GM12865 (cell line): ENCODE results near the gene IP6K2.

Source experiments
- DNase-seq: peaks from one replicate; pipeline ENCODE4 v3.0.0; 2010; ENCODE audit warnings: low read depth
- H3K4me3 ChIP-seq: 2 replicates; pipeline ENCODE4 v1.5.1; 2011; ENCODE audit warnings: mild to moderate bottlenecking, low read depth, low read length, control low read depth
- TF ChIP-seq, protein P1 (sequence below): IDR thresholded peaks from 2 replicates; pipeline ENCODE4 v1.5.1; 2011; ENCODE audit warnings: low read length, control low read depth, low read depth, inconsistent platforms; ENCODE audit not compliant: insufficient read depth; ENCODE audit errors: missing control alignments

The IP6K2 gene

DNA sequence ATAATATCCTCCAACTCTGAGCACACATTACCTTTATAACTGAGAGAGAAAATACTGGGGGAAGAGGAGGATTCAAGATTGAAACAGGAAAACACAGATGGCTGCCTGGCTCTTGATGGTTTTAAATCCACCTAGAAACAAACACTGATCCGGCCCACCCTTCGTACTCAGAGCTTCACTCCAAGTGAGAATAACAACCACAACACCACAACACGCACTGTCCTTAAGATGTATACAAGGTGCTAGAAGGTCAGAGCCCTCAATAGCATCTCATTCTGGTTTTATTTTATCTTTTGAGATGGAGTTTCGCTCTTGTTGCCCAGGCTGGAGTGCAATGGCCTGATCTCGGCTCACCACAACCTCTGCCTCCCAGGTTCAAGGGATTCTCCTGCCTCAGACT lies 9.9 kb downstream of the IP6K2 start:
- no peak overlapping the region for H3K4me3 ChIP-seq
- no peak for DNase-seq
- TF ChIP-seq, protein P1, sequence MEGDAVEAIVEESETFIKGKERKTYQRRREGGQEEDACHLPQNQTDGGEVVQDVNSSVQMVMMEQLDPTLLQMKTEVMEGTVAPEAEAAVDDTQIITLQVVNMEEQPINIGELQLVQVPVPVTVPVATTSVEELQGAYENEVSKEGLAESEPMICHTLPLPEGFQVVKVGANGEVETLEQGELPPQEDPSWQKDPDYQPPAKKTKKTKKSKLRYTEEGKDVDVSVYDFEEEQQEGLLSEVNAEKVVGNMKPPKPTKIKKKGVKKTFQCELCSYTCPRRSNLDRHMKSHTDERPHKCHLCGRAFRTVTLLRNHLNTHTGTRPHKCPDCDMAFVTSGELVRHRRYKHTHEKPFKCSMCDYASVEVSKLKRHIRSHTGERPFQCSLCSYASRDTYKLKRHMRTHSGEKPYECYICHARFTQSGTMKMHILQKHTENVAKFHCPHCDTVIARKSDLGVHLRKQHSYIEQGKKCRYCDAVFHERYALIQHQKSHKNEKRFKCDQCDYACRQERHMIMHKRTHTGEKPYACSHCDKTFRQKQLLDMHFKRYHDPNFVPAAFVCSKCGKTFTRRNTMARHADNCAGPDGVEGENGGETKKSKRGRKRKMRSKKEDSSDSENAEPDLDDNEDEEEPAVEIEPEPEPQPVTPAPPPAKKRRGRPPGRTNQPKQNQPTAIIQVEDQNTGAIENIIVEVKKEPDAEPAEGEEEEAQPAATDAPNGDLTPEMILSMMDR: no peak

- DNase-seq: no peak
- no peak overlapping the region for H3K4me3 ChIP-seq
- TF ChIP-seq, protein P1: no peak
These were observed 14.6 kb downstream of the IP6K2 start for GRCh38 chr3:48702320-48702920.

DNA sequence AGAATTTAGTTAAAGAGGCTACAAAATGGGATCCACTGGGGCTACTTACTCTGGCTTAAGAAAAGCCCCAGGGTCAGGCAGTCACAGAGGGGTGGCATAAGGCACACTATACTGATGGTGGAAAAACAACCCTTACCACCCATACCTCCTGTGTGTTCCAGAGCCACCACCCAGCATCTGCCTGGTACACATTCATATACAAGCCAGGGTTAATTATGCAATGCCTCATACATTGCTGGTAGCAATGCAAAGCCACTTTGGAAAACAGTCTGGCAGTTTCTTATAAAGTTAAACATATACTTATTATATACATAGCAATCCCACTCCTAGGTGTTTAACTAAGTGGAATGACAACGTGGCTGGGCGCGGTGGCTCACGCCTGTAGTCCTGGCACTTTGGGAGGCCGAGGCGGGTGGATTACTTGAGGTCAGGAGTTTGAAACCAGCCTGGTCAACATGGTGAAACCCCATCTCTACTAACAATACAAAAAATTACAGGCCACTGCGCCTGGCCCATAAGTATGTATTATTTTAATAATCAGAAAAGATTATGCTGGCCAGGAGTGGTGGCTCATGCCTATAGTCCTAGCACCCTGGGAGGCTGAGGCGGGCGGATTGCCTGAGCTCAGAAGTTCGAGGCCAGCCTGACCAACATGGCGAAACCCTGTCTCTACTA lies 16.2 kb downstream of the IP6K2 start:
- TF ChIP-seq, protein P1: no peak
- DNase-seq: no peak
- H3K4me3 ChIP-seq: no peak overlapping the region

- TF ChIP-seq, protein P1: no peak
- no peak for DNase-seq
- H3K4me3 ChIP-seq: no peak overlapping the region
These were observed 18.1 kb downstream of the IP6K2 start for GRCh38 chr3:48698891-48699290.

GRCh38 chr3:48697952-48698351 lies 19.1 kb downstream of the IP6K2 start:
- no peak for DNase-seq
- H3K4me3 ChIP-seq: no peak overlapping the region
- TF ChIP-seq, protein P1: no peak

- no peak for DNase-seq
- TF ChIP-seq, protein P1: no peak
- H3K4me3 ChIP-seq: no peak overlapping the region
These were observed 20.4 kb downstream of the IP6K2 start for GRCh38 chr3:48696601-48697000.

DNA sequence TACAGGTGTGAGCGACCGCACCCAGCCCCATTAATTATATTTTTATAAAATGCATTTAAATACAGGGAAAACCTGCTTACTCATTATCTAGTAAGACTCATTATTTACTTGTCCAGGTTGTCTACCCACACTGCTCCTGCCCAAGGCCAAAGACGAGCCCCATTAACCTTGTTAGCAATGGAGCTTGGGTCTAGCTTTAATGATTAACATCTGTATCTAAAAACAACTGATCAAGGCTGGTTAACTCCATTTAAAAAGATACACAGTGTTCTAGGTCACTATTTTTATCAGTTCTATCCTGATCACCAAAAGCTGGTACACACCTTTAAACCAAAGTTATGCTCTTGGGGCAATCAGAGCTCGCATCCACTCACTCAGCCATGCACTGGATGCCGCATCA lies 20.9 kb downstream of the IP6K2 start:
- TF ChIP-seq, protein P1: no peak
- H3K4me3 ChIP-seq: no peak overlapping the region
- DNase-seq: no peak
